NCI-H82 treated with DMSO at 0.1 percent for 48 hours (cell line): Measurements from ENCODE around the gene CA6.
"Not testable (repeated sequence)": the region's sequence is repeated elsewhere in the genome, so short reads cannot be mapped to it uniquely, and the experiment has no call there.

ENCODE experiments used
- DNase-seq: peaks from one replicate; lab custom pipeline; 2025; ENCODE audit not compliant: unreplicated experiment; lab: John Stamatoyannopoulos, UW

CA6 gene

DNA sequence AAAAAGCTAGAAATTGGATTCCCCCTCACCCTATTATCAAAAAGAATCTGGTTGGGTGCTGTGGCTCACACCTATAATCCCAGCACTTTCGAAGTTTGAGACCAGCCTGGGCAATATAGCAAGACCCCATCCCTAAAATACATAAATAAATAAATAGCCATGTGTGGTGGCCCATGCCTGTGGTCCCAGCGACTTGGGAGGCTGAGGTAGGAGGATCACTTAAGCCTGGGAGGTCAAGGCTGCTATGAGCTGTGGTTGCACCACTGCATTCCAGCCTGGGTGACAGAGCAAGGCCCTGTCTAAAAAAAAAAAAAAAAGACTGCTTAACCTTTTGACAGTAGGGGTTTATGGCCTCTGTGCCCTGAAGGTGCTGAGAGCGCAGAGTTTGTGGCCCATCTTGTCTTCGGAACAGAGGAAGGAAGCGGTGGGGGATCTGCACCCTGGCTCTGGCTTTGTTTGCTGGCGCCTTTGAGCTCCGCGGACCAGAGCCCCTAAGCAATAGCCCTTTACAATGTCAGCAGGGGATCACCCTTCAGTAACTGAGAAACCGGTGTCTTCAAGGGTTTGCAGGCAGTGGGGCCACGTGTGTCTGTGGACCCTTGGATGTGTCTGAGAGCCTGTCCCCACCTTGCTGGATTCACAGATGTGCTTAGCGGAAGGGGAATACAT is 58.5 kb downstream of the CA6 start:
- DNase-seq, result no peak

GRCh38 chr1:9004700-9005394 is 59.2 kb downstream of the CA6 start:
- peak; percentile 22 for DNase-seq

DNA sequence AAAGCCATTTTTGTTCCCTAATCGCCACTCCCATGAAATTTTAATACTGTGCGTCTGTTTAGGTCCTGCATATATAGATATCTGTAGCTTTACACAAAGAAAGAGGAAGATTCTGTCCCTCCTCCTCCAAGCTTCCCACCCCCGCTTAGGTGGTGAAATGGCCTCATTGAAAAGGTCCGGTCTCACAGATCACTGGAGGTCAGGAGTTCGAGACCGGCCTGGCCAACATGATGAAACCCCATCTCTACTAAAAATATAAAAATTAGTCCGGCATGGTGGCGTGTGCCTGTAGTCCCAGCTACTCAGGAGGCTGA is 59.7 kb downstream of the CA6 start:
- DNase-seq, result no peak

DNA sequence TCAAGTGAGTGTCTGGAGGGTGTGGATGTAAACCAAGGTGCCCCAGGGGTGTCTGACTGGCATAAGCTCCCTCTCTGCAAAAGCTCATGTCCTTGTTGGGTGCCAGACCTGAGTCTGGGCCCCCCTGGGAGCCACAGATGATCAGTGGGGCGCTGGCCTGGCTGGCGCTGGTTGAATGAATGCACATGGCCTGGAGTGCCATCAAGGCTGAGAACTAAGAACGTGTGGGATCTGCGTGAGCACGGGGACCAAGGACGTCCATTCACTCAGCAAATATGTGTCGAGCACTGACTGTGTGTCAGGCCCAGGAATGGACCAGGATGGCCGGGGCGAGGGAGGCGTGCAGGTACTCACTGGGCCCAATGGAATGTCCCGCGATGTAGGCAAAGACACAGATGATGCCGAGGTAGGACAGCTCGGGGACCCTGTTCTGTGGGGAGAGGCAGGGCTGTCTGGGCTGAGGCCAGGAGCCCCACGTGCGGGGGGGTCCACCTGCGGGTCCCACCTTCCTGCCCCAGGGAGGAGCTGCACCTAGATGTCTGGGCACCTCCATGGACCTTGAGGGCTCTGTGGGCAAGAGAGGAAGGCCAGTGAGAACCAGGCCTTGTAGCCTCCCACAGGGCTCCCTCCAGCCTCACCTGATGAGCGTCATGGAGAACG is 61.4 kb downstream of the CA6 start:
- no peak for DNase-seq

DNA sequence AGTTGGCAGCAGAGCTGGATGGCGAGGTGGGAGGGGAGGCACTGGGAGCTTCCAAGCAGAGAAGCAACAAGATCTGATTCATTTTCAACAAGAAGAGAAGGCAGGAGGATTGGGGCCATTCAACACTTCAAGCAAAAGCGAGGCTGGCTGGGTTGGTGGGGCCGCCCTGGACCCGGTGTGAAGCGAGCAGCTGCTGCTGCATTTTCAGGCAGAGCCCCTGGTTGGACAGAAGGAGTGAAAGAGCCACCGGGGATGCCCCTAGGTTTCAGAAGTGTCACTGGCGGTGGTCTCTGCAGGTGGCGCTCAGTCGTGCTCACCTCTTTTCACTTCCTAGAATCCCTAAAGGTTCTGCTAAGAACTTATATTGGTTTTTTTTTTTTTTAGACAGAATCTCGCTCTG is 62.6 kb downstream of the CA6 start:
- no peak for DNase-seq

DNA sequence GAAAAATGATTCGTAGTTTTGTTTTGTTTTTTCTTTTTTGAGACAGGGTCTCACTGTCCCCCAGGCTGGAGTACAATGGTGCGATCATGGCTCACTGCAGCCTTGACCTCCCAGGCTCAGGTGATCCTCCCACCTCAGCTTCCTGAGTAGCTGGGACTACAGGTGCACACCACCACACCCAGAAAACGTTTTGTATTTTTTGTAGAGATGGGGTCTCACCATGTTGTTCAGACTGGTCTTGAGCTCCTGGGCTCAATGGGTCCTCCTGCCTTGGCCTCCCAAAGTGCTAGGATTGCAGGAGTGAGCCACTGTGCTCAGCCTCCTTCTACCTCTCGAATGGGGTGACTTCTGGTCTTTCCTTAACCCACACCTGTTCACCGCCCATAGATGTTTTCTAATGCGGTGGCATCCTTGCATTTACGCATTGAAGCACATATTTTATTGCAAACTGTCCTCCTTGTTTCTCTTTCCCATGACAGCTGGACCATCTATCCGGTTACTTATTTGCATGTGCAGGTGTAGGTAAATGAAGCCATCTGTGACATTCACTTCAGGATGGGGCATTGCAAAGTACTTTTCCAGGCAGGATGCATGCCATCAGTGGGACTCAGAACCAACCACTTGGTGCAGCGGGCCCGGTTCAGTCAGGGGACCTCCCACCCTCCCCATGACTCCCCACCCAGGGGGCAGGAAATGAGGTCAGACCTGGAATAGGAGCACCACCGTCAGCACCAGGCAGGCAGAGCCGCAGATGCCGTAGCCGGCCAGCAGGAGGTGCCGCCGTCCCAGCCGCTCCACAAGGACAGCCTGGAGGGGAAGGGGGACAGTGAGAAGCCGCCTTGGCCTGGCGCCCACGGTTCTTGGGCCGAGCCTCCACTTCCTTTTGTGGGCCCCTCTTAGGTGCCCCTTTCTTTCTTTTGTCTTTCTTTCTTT is 64.0 kb downstream of the CA6 start:
- no peak for DNase-seq

DNA sequence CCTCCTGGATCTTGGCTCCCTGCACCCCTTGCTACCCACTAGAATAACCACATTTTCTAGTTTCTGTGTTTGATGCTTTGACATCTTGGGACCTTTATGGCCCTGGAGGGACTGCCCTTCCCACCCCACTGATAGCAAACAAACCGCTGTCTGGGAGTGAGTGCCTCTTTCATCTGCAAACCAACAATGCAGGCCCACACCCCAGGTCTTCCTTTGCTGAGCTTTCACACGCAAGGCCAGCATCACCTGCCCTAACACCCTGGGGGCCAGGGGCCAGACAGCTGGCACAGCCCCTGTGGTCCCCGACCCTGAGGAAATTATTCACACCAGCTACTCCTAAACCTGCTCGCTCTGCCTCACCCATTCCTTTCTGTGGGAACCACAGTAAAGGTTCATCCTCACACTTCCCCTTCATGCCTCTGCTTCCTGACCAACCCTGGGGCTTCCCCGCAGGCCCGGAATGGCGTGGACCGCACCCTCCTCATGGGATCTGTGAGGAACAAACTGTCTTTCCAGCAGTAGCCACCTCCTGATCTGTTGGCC is 65.2 kb downstream of the CA6 start:
- no peak for DNase-seq

- no peak for DNase-seq
Measured at GRCh38 chr1:9013819-9014218, 68.2 kb downstream of the CA6 start.

DNA sequence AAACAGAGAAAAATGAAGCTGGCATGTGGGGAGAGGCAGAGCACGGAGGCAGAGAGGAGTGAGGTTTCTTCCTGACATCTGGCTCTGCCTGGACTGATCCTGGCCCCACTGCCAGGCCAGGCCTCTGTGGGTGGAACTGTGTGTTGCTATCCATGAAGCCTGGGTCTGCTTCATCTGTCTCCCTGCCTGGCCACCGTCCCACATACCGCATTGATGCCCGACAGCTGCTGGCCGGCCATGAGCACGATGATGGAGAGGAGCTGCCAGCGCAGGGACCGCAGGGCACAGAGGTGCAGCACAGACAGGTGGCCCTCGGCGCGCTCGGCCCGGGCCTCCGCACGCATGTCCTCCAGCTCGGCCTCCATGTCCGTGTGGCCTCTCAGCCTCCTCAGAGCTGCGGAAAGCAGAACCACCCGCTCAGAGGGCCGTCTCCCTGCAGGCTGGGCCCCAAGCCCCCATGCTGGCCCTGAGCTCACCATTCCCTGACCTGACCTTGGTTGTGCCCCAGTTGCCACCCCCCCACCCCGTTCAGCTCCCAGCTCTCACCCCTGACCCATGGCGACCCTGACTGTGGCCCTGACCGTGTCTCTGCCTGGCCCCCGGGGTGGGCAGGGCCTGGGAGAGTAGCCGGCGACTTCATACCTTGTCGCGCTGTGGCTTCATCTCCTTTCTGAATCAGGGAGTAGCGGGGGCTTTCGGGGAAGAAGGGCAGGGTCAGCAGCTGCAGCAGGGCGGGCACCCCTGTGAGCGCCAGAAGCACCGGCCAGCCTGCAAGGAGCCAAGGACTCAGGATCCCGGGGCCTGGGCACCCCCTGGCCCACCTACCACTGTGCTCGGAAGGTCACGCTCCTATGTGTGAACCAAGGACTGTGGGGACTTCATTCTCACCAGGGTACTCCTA is 69.1 kb downstream of the CA6 start:
- no peak for DNase-seq

GRCh38 chr1:9016455-9016854 is 70.8 kb downstream of the CA6 start:
- no peak for DNase-seq

GRCh38 chr1:9018333-9018732 is 72.7 kb downstream of the CA6 start:
- DNase-seq, result no peak

DNA sequence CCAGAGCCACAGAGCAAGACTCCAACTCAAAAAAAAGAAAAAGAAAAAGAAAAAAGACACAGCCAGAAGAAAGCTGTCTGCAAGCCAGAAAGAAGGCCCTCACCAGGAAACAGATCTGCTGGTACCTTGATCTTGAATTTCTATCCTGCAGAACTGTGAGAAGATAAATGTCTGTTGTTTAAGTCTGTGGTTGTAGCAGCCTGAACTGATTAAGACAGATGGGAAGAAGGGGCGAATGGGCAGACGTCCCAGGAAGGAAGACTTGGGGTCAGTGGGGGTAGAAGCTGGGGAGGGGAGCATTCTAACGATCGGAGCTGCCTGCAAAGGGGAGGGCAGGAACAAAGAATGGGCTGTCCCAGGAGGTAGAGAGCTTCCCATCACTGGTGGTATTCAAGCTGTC is 74.2 kb downstream of the CA6 start:
- DNase-seq, result no peak

- DNase-seq, result no peak
Measured at GRCh38 chr1:9020305-9020704, 74.6 kb downstream of the CA6 start.

GRCh38 chr1:9022026-9022738 is 76.5 kb downstream of the CA6 start:
- not testable (repeated sequence) for DNase-seq

GRCh38 chr1:9022773-9023172 is 77.1 kb downstream of the CA6 start:
- no peak for DNase-seq
